ENCODE data around the gene RPS19. TPM values are rescaled to one million over a fixed set of nuclear protein-coding genes. Genes with fewer than 3 reads are reported as not detected.

RPS19 gene
- total RNA-seq, 2 donors from 2014 or later: 108 to 415 TPM

- DNase-seq (ENCODE audit: low spot score): no peak
- peaks cover 17 to 32% of the 10 kb centered on the region in 2 donors for H3K27me3 ChIP-seq
- H3K4me1 ChIP-seq: no peaks in the 10 kb centered on the region
- no peaks in the 10 kb centered on the region for H3K36me3 ChIP-seq
- H3K9me3 ChIP-seq: no peaks in the 10 kb centered on the region
- no peak overlapping the region for H3K27ac ChIP-seq
- TF ChIP-seq CTCF (IDR thresholded peaks at IDR 0.05): no peak
- no peak overlapping the region for H3K4me3 ChIP-seq
These were observed 61.8 kb downstream of the RPS19 start for GRCh38 chr19:41921577-41922576.

Small RNA genes within 50 kb of the gene (microRNA-seq; reads per million reads assigned to microRNA genes)
- gene MIR6797 (ENCODE audit: borderline number of aligned reads in 2 of 2, borderline replicate concordance in 1 of 2): 0 to 0.71 reads per million in 2 donors

Other genes starting within 250 kb of the RPS19 start
- gene CEACAM4, start 233.2 kb upstream of the RPS19 start, total RNA-seq: under 1 TPM in 1 of 2 donors, not detected in 1; 0.67 TPM
- gene CEACAM7, start 172.0 kb upstream of the RPS19 start, total RNA-seq: not detected
- not detected for gene CEACAM5, start 151.6 kb upstream of the RPS19 start, total RNA-seq
- gene CEACAM6, start 104.7 kb upstream of the RPS19 start, total RNA-seq: not detected
- gene CEACAM3, start 63.7 kb upstream of the RPS19 start, total RNA-seq: not detected
- not detected for gene LYPD4, start 15.6 kb upstream of the RPS19 start, total RNA-seq
- gene DMRTC2, start 15.2 kb upstream of the RPS19 start, total RNA-seq: not detected
- 1 to 10 TPM in 1 of 2 donors, not detected in 1; 1.1 TPM for gene CD79A, start 17.0 kb downstream of the RPS19 start, total RNA-seq
- 10 to 100 TPM; 27.3 to 45.8 TPM for gene ARHGEF1, start 22.9 kb downstream of the RPS19 start, total RNA-seq
- gene ERFL, start 68.2 kb downstream of the RPS19 start, total RNA-seq: not detected
- 100 to 1,000 TPM; 123 to 167 TPM for gene RABAC1, start 99.1 kb downstream of the RPS19 start, total RNA-seq
- 100 to 1,000 TPM in 1 of 2 donors, 10 to 100 TPM in 1; 81.4 to 223 TPM for gene ATP1A3, start 134.0 kb downstream of the RPS19 start, total RNA-seq
- gene GRIK5, start 210.0 kb downstream of the RPS19 start, total RNA-seq: 10 to 100 TPM in 1 of 2 donors, 1 to 10 TPM in 1; 8.1 to 17.1 TPM
- 10 to 100 TPM in 1 of 2 donors, 1 to 10 TPM in 1; 8.1 to 13.6 TPM for gene ZNF574, start 215.9 kb downstream of the RPS19 start, total RNA-seq

Data from right atrium auricular region (tissue), 2 donors.